Epithelial cell of proximal tubule (primary cell): ENCODE measurements around the gene CHD2. TPM values are rescaled to one million over a fixed set of nuclear protein-coding genes. Genes with fewer than 3 reads are reported as not detected.
"Not testable (repeated sequence)": the region's sequence is repeated elsewhere in the genome, so short reads cannot be mapped to it uniquely, and the experiment has no call there.

ENCODE experiments used
- DNase-seq: peaks from one replicate; pipeline ENCODE4 v3.0.0-alpha.2; 2011; ENCODE audit warnings: low read depth
- H3K4me3 ChIP-seq: 2 replicates; pipeline ENCODE4 v1.5.1; 2011; ENCODE audit warnings: low read depth, mild to moderate bottlenecking, low read length
- total RNA-seq: library from RNA; depleted of rRNA; stranded (reverse); fragments of >200 nt; gene quantifications from 2 replicates; pipeline ENCODE4 v1.2.3, GENCODE V29; 2015
- TF ChIP-seq, protein P1 (sequence below): conservative IDR thresholded peaks from 2 replicates; pipeline ENCODE4 v1.5.1; 2012; ENCODE audit warnings: low read depth, mild to moderate bottlenecking, low read length

Gene CHD2
- total RNA-seq, 1 donor from 2014 or later = 26.5 TPM

DNA sequence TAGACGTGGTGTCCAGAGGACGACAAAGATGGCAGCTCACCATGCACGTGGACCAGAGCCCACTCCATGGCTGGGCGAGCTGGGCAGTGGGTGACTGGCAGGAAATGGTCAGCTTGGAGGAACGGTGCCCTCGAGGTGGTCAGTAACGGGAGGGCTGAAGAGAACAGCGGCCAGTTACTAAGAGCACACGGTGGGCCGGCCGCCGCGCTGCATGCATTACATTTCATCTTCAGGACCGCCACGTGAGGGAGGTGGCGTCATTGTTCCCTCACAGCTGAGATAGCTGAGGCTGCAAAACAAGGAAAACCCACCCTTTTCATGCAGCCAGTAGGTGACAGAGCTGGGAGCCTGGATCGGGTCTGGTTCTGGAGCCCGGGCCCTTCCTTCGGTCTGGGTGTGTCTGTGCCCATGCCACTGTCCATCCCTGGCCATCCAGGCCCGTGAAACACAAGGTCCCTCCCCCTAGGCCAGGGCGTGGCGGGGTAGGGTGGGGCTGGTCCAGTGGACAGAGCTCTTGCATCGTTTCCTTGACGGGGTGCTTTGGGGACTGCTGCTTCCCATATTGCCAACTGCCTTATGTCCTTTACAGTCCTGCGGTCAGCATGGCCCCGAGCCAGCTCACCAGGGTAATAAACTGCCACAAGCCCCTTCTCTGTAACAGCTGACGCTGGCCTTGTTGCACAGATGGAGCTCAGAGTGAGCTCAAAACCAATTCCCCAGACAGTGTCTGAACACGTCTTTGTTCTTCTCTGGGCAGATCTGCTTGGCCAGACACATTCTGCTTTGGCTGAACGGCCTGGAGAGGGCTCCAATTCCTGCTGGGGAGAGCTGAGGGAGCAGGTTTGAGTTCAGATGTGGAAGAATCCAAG, 137.1 kb downstream of the CHD2 start:
- H3K4me3 ChIP-seq = no peak overlapping the region
- DNase-seq = no peak
- TF ChIP-seq, protein P1, sequence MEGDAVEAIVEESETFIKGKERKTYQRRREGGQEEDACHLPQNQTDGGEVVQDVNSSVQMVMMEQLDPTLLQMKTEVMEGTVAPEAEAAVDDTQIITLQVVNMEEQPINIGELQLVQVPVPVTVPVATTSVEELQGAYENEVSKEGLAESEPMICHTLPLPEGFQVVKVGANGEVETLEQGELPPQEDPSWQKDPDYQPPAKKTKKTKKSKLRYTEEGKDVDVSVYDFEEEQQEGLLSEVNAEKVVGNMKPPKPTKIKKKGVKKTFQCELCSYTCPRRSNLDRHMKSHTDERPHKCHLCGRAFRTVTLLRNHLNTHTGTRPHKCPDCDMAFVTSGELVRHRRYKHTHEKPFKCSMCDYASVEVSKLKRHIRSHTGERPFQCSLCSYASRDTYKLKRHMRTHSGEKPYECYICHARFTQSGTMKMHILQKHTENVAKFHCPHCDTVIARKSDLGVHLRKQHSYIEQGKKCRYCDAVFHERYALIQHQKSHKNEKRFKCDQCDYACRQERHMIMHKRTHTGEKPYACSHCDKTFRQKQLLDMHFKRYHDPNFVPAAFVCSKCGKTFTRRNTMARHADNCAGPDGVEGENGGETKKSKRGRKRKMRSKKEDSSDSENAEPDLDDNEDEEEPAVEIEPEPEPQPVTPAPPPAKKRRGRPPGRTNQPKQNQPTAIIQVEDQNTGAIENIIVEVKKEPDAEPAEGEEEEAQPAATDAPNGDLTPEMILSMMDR = no peak

DNA sequence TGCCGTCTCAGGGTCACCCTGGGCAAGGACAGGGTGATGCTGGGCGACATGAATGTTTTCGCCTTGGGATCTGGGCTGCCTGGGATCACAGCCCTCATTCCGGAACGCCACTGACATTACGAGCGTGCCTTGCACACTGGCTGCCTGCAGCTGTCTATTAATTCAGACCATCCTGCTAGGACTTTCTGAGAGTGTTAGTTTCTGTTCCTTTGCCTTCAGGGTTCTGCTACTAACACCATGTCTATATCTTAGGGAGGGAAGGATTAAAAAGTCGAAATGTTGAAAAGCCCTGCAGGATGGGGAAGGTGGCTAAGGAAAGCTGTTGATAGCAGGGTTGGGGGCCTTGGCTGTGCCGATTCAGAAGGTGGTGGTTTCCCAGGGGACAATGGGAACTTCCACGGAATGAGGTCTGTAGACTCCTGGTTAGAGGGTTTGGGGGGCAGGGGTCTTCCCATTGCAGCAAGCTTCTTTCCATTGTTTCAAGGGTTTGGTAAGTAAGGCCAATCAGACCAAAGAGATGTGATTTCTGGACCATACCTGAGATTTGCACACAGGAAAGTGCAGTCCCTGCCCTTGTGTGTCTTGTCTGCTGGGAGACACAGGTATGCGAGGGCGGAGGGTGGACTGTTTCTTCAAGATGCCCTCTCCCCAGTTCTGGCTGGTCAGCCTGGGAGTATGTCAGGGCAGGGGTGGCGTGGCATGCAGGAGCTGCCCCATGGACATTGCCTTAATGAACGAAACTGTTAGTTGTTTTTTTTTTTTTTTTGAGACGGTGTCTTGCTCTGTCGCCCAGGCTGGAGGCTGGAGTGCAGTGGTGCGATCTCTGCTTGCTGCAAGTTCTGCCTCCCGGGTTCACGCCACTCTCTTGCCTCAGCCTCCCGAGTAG, 137.9 kb downstream of the CHD2 start:
- DNase-seq = no peak
- TF ChIP-seq, protein P1 = no peak
- no peak overlapping the region for H3K4me3 ChIP-seq

DNA sequence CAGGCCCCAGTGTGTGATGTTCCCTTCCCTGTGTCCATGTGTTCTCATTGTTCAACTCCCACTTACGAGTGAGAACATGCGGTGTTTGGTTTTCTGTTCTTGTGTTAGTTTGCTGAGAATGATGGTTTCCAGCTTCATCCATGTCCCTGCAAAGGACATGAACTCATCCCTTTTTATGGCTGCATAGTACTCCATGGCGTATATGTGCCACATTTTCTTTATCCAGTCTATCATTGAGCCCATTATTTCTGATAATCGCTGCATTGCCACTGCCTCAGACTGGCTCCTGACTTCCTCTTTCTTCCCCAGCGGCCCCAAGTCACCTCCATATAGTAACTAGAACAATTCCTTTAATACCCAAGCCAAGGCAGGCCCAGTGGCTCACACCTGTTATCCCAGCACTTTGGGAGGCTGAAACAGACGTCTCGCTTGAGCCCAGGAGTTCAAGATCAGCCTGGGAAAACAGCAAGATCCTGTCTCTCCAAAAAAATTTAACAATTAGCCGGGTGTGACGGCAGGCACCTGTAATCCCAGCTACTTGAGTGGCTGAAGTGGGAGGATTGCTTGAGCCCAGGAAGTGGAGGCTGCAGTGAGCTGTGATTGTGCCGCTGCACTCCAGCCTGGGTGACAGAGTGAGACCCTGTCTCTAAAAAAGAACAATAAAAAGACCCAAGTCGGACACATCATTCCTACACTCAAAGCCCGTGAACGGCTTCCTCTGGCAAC, 139.6 kb downstream of the CHD2 start:
- not testable (repeated sequence) for H3K4me3 ChIP-seq, DNase-seq

DNA sequence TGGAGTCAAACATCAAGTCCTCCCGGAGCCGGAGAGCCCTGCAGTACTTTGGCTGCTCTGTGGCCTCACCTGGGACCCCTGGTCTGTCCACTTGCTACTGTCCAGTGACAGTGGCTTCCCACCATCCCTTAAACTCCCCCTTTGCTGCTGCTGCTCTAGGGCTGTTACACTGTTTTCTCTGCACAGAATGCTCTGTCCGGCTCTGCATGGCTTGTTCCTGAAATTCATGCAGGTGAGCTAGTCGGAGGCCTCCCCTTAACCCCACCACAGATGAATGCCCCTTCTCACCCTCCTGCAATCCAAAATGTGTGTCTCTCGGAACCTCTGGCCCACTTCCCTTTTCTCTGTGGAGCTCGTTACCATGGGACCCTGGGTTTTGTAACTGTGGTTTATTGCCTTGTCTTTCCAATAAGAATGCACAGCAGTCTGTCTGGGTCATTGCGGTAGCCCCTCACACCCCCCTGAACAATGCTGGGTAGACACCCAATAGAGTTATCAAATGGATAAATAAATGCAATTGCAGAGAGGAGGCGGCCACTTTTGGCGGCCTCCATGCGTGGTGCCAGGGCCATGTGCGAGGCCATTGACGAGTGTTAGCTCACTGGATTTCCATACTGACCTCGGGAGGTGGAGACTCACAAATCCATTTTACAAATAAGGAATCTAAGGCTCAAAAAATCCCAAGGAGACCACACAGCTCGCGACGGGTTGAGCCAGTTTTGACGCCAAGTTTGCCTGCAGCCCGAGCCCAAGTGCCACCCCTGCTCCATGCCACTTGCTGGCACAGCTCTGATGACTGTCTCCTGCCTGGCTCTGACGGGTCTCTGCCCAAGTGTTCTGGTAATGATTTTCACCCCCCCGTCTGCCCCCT, 140.4 kb downstream of the CHD2 start:
- TF ChIP-seq, protein P1 = no peak
- no peak overlapping the region for H3K4me3 ChIP-seq
- DNase-seq = no peak

DNA sequence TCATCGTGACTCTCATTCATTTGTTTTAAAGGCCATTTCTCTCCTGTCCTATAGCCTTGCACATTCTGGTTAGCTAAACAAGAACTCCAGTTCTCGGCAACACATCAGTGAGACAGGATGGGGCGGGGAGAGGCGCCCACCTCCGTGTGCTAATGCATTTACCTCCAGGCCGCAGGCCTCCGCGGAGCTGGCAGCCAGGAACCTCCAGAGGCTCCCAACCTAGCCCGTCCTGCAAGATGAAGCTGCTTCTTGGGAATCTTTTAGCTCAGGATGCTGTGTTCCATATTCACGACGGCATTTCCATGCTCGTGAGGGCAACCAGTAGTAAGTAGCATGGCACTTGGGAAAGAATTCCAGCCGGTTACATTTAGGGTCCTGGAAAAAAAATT, 141.0 kb downstream of the CHD2 start:
- no peak for DNase-seq
- TF ChIP-seq, protein P1 = no peak
- H3K4me3 ChIP-seq = no peak overlapping the region

DNA sequence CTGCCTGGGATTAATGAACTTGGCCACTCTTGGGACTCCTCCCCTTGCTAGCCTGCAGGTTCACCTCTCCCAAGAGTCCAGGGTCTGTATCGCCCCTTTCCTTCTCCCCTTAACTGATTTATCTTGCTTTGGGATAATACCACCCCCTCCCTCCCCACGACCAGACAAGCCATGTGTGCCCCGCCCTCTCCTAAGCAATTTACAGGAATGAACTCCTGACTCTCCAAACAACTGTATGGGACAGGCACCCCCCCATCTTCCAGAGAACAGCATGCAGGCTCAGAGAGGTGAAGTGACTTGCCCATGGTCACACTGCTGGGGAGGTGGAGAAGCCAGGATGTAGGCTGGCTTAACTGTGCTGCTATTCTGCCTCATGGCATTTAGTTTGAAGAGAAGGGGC, 142.1 kb downstream of the CHD2 start:
- TF ChIP-seq, protein P1 = no peak
- DNase-seq = no peak
- no peak overlapping the region for H3K4me3 ChIP-seq
